ENCODE data around the gene PRLHR.

GRCh38 chr10:118628397-118628796, 32.9 kb upstream of the PRLHR start:
- TF ChIP-seq, protein P1, sequence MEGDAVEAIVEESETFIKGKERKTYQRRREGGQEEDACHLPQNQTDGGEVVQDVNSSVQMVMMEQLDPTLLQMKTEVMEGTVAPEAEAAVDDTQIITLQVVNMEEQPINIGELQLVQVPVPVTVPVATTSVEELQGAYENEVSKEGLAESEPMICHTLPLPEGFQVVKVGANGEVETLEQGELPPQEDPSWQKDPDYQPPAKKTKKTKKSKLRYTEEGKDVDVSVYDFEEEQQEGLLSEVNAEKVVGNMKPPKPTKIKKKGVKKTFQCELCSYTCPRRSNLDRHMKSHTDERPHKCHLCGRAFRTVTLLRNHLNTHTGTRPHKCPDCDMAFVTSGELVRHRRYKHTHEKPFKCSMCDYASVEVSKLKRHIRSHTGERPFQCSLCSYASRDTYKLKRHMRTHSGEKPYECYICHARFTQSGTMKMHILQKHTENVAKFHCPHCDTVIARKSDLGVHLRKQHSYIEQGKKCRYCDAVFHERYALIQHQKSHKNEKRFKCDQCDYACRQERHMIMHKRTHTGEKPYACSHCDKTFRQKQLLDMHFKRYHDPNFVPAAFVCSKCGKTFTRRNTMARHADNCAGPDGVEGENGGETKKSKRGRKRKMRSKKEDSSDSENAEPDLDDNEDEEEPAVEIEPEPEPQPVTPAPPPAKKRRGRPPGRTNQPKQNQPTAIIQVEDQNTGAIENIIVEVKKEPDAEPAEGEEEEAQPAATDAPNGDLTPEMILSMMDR (IDR thresholded peaks at IDR 0.05) = no peak
- no peak for TF ChIP-seq POLR2A (IDR thresholded peaks at IDR 0.05)

All from uterus (tissue), 2 donors.